Measurements from ENCODE around the gene ZNF654. TPM values are rescaled to one million over a fixed set of nuclear protein-coding genes. Genes with fewer than 3 reads are reported as not detected.

Gene ZNF654
- total and polyA plus RNA-seq, 9 of the 15 experiments (the other 6 are each of a cell fraction or from before 2014, with no cell fraction given), result 2.4 to 8.6 (median 5.1) TPM

DNA sequence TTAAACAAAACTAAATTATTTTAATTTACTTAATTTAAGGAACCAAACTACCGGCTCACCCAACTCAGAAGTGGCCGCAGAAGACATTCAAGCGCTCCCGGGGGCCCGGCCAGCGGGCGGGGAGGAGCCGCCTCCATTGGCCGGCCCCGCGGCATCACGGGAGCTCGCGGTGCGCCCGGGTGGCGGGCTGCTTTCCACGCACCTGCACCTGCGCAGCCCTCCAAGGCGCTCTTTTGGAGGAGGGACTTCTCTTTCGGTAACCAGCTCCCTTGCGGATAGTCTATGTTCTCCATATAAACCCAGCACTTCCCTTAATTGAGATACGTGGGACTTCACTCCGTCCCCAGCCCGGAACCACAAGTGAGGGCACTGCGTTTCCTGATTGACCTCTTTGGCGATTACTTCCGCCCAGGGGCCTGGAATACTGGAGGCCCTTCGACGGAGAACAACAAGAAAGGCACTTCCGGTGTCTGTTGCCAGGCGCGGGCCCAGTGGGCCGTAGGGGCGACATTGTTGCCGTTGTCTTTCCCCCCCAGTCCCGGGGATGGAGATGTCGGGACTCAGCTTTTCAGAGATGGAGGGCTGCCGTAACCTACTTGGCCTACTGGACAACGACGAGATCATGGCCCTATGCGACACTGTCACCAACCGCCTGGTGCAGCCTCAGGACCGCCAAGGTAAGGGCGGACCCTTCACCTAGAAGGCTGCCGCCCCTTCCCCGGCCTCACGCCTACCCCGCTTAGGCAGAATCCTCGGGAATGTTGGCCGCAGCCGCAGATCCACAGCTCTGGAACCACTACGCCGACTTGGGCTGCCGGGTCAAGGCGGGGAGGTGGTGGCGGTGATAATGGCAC lies 90.7 kb downstream of the ZNF654 start, which contains the start of gene C3orf38 (continued):
- TF ChIP-seq, protein P1, sequence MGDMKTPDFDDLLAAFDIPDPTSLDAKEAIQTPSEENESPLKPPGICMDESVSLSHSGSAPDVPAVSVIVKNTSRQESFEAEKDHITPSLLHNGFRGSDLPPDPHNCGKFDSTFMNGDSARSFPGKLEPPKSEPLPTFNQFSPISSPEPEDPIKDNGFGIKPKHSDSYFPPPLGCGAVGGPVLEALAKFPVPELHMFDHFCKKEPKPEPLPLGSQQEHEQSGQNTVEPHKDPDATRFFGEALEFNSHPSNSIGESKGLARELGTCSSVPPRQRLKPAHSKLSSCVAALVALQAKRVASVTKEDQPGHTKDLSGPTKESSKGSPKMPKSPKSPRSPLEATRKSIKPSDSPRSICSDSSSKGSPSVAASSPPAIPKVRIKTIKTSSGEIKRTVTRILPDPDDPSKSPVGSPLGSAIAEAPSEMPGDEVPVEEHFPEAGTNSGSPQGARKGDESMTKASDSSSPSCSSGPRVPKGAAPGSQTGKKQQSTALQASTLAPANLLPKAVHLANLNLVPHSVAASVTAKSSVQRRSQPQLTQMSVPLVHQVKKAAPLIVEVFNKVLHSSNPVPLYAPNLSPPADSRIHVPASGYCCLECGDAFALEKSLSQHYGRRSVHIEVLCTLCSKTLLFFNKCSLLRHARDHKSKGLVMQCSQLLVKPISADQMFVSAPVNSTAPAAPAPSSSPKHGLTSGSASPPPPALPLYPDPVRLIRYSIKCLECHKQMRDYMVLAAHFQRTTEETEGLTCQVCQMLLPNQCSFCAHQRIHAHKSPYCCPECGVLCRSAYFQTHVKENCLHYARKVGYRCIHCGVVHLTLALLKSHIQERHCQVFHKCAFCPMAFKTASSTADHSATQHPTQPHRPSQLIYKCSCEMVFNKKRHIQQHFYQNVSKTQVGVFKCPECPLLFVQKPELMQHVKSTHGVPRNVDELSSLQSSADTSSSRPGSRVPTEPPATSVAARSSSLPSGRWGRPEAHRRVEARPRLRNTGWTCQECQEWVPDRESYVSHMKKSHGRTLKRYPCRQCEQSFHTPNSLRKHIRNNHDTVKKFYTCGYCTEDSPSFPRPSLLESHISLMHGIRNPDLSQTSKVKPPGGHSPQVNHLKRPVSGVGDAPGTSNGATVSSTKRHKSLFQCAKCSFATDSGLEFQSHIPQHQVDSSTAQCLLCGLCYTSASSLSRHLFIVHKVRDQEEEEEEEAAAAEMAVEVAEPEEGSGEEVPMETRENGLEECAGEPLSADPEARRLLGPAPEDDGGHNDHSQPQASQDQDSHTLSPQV (IDR thresholded peaks at IDR 0.05), result no peak
- TF ChIP-seq DACH1 (IDR thresholded peaks at IDR 0.05; ENCODE audit: partially characterized antibody) (no peak), SMARCA5 (IDR thresholded peaks at IDR 0.05) (no peak), ELF2 (CRISPR knock-in tag; IDR thresholded peaks at IDR 0.05) (peak; percentile 71; the same call in 1 of the 2 replicates), ATF1 (CRISPR knock-in tag; IDR thresholded peaks at IDR 0.05) (no peak), ATF1 (tag; IDR thresholded peaks at IDR 0.05) (peak; percentile 76), EP400 (IDR thresholded peaks at IDR 0.05) (peak; percentile 93), ZBTB1 (CRISPR knock-in tag; IDR thresholded peaks at IDR 0.05; ENCODE audit: borderline replicate concordance, low read depth) (no peak), ZNF518B (CRISPR knock-in tag; IDR thresholded peaks at IDR 0.05) (no peak), MAFG (tag; conservative IDR thresholded peaks at IDR 0.05) (no peak)
- TF ChIP-seq, protein P2, sequence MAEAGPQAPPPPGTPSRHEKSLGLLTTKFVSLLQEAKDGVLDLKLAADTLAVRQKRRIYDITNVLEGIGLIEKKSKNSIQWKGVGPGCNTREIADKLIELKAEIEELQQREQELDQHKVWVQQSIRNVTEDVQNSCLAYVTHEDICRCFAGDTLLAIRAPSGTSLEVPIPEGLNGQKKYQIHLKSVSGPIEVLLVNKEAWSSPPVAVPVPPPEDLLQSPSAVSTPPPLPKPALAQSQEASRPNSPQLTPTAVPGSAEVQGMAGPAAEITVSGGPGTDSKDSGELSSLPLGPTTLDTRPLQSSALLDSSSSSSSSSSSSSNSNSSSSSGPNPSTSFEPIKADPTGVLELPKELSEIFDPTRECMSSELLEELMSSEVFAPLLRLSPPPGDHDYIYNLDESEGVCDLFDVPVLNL (CRISPR knock-in tag; IDR thresholded peaks at IDR 0.05; ENCODE audit: low read depth), result peak; percentile 30; the same call in 1 of the 2 replicates
- TF ChIP-seq, protein P3, sequence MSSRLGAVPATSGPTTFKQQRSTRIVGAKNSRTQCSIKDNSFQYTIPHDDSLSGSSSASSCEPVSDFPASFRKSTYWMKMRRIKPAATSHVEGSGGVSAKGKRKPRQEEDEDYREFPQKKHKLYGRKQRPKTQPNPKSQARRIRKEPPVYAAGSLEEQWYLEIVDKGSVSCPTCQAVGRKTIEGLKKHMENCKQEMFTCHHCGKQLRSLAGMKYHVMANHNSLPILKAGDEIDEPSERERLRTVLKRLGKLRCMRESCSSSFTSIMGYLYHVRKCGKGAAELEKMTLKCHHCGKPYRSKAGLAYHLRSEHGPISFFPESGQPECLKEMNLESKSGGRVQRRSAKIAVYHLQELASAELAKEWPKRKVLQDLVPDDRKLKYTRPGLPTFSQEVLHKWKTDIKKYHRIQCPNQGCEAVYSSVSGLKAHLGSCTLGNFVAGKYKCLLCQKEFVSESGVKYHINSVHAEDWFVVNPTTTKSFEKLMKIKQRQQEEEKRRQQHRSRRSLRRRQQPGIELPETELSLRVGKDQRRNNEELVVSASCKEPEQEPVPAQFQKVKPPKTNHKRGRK (tag; IDR thresholded peaks at IDR 0.05), result no peak
- TF ChIP-seq, protein P4, sequence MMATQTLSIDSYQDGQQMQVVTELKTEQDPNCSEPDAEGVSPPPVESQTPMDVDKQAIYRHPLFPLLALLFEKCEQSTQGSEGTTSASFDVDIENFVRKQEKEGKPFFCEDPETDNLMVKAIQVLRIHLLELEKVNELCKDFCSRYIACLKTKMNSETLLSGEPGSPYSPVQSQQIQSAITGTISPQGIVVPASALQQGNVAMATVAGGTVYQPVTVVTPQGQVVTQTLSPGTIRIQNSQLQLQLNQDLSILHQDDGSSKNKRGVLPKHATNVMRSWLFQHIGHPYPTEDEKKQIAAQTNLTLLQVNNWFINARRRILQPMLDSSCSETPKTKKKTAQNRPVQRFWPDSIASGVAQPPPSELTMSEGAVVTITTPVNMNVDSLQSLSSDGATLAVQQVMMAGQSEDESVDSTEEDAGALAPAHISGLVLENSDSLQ (IDR thresholded peaks at IDR 0.05), result peak; percentile 58
- TF ChIP-seq, protein P5, sequence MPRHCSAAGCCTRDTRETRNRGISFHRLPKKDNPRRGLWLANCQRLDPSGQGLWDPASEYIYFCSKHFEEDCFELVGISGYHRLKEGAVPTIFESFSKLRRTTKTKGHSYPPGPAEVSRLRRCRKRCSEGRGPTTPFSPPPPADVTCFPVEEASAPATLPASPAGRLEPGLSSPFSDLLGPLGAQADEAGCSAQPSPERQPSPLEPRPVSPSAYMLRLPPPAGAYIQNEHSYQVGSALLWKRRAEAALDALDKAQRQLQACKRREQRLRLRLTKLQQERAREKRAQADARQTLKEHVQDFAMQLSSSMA (CRISPR knock-in tag; IDR thresholded peaks at IDR 0.05), result peak; percentile 81; the same call in 1 of the 2 replicates

Data from K562 (cell line).